Left ventricle myocardium inferior (tissue), 1 donor: ENCODE measurements around the gene CRISPLD2. TPM values are rescaled to one million over a fixed set of nuclear protein-coding genes. Genes with fewer than 3 reads are reported as not detected.

ENCODE experiments used
- DNase-seq: peaks from one replicate; pipeline ENCODE4 v3.0.0-alpha.2; 2020
- H3K27ac ChIP-seq: fragments of 200-600 bp; replicated peaks from 2 replicates; pipeline ENCODE4 v1.8.0; 2021
- H3K27me3 ChIP-seq: fragments of 200-600 bp; 2 replicates; pipeline ENCODE4 v1.8.0; 2021; ENCODE audit warnings: low read depth
- H3K36me3 ChIP-seq: fragments of 200-600 bp; 2 replicates; pipeline ENCODE4 v1.8.0; 2021
- H3K4me1 ChIP-seq: fragments of 200-600 bp; 2 replicates; pipeline ENCODE4 v1.8.0; 2021
- H3K4me3 ChIP-seq: fragments of 200-600 bp; 2 replicates; pipeline ENCODE4 v1.8.0; 2021; ENCODE audit warnings: mild to moderate bottlenecking, moderate library complexity
- H3K9me3 ChIP-seq: fragments of 200-600 bp; replicated peaks from 2 replicates; pipeline ENCODE4 v1.8.0; 2021
- intact Hi-C: fragments of 100-400 bp; cut with micrococcal nuclease; formaldehyde crosslinking; loops from one replicate; pipeline ENCODE4 v1.11.0; 2022
- total RNA-seq: library from RNA; stranded (reverse); fragmentation: NEBNext Ultra II Directional; extraction: Animal tissue kit (Norgen Biotek cat#: 25700); gene quantifications from one replicate; pipeline ENCODE4 v1.2.1, GENCODE V29; 2021
- TF ChIP-seq, protein P1 (sequence below): fragments of 200-600 bp; IDR thresholded peaks from 2 replicates; pipeline ENCODE4 v1.8.0; 2021; ENCODE audit warnings: antibody characterized with exemption, mild to moderate bottlenecking, borderline replicate concordance
- donor health status: DM: no; HTN: yes; CAD: no; lungs with severe emphysema.

Gene CRISPLD2
- total RNA-seq, 1 donor from 2014 or later: 12.8 TPM

DNA sequence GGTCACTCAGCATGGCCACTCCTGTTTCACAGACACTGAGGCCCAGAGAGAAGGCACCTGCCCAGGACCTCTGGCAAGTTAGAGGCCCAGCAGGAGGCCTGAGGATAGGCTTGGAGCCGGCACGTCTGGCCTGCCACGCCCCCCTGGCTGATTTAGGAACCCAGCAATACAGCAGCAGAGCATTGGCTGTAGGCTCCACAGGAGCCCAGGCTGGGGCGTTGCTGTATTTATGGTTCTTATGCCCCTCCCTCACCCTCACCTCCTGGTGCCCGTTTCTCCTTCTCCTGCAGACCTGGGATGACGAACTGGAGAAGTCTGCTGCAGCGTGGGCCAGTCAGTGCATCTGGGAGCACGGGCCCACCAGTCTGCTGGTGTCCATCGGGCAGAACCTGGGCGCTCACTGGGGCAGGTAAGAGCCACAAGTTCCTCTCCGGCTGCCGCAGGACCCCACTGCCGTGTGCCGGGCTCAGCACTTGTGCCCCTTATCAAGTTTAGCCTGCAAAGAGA, 25.8 kb downstream of the CRISPLD2 start:
- H3K27me3 ChIP-seq: peaks cover 42% of the 10 kb centered on the region
- H3K36me3 ChIP-seq: peaks cover 19% of the 10 kb centered on the region
- TF ChIP-seq, protein P1, sequence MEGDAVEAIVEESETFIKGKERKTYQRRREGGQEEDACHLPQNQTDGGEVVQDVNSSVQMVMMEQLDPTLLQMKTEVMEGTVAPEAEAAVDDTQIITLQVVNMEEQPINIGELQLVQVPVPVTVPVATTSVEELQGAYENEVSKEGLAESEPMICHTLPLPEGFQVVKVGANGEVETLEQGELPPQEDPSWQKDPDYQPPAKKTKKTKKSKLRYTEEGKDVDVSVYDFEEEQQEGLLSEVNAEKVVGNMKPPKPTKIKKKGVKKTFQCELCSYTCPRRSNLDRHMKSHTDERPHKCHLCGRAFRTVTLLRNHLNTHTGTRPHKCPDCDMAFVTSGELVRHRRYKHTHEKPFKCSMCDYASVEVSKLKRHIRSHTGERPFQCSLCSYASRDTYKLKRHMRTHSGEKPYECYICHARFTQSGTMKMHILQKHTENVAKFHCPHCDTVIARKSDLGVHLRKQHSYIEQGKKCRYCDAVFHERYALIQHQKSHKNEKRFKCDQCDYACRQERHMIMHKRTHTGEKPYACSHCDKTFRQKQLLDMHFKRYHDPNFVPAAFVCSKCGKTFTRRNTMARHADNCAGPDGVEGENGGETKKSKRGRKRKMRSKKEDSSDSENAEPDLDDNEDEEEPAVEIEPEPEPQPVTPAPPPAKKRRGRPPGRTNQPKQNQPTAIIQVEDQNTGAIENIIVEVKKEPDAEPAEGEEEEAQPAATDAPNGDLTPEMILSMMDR: no peak
- H3K27ac ChIP-seq: no peak overlapping the region
- intact Hi-C loops: no loop called here
- no peak overlapping the region for H3K4me3 ChIP-seq
- no peaks in the 10 kb centered on the region for H3K9me3 ChIP-seq
- peaks cover 20% of the 10 kb centered on the region for H3K4me1 ChIP-seq
- no peak for DNase-seq

DNA sequence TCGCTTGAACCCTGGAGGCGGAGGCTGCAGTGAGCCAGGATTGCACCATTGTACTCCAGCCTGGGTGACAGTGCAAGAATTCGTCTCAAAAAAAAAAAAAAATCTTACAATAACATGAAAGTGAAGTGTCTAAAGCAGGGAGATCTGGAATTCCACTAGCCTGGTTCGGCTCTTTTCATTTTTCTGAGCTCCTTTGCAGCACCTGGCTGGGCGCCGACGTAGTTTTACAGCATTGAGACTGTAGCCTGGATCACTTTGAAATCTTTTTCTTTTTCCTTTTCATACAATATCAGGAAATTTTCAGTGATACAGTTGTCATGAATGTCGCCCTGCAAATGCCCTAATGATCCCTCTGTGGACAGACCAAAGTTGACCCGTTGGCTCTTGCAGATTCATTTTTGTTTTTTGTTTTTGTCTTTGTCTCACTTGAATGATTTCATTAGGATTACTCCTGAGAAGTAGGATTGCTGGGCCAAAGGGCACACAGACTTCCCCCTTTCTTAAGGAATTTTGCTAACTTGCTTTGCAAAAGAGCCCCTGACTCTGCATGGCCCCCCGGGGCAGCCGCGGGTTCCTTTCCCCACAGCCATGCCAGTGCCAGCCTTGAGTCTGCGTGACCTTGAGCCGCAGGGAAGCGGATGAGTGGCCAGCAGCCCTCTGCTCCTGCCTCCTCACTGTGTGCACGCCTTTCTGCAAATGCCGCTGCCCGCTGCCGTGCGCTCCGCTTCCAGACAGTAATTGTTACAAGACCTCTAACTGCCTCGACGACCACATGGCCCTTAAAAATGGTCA, 28.0 kb downstream of the CRISPLD2 start:
- DNase-seq: no peak
- no peak overlapping the region for H3K27ac ChIP-seq
- no peak overlapping the region for H3K4me3 ChIP-seq
- peaks cover 15% of the 10 kb centered on the region for H3K4me1 ChIP-seq
- peaks cover 36% of the 10 kb centered on the region for H3K36me3 ChIP-seq
- no peaks in the 10 kb centered on the region for H3K9me3 ChIP-seq
- peaks cover 25% of the 10 kb centered on the region for H3K27me3 ChIP-seq
- intact Hi-C loops: no loop called here
- TF ChIP-seq, protein P1: no peak

- DNase-seq: no peak
- Histone ChIP-seq H3K27me3 (peaks cover 25% of the 10 kb centered on the region), H3K36me3 (peaks cover 40% of the 10 kb centered on the region), H3K4me1 (peaks cover 9% of the 10 kb centered on the region), H3K27ac (no peak overlapping the region), H3K9me3 (no peaks in the 10 kb centered on the region), H3K4me3 (no peak overlapping the region)
- TF ChIP-seq, protein P1: no peak
- intact Hi-C loops: no loop called here
Observed at GRCh38 chr16:84848986-84849634, 29.3 kb downstream of the CRISPLD2 start.

- Histone ChIP-seq H3K4me1 (peaks cover 4% of the 10 kb centered on the region), H3K36me3 (peaks cover 45% of the 10 kb centered on the region), H3K4me3 (no peak overlapping the region), H3K27me3 (peaks cover 25% of the 10 kb centered on the region), H3K27ac (no peak overlapping the region), H3K9me3 (no peaks in the 10 kb centered on the region)
- intact Hi-C loops: no loop called here
- TF ChIP-seq, protein P1: no peak
- no peak for DNase-seq
Observed at GRCh38 chr16:84849751-84850150, 30.0 kb downstream of the CRISPLD2 start.

DNA sequence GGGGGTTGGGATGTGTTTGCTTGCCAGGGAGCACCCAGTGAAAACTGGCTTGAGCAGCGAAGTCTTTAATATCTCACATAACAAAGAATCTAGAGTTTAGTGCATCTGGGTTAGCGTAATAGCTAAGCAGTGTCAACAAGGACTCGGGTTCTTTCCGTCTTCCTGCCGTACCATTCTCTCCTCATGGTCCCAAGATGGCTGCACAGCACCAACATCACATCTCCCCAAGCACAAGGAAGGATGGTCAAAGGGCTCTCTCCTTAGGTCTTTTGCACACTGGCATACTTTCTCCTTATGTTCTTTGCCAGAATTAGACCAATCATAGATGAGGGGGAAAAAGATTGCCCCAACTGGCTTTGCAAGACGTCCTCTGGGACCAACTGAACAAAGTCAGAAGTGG, 30.9 kb downstream of the CRISPLD2 start:
- Histone ChIP-seq H3K4me1 (no peaks in the 10 kb centered on the region), H3K27ac (no peak overlapping the region), H3K9me3 (no peaks in the 10 kb centered on the region), H3K36me3 (peaks cover 52% of the 10 kb centered on the region), H3K27me3 (peaks cover 25% of the 10 kb centered on the region), H3K4me3 (no peak overlapping the region)
- TF ChIP-seq, protein P1: no peak
- DNase-seq: no peak
- intact Hi-C loops: no loop called here
